Skeletal muscle satellite cell (primary cell): ENCODE measurements around the gene EFNA4.

Source experiments
- H3K27me3 ChIP-seq: 2 replicates; pipeline ENCODE4 v1.7.0; 2013; ENCODE audit warnings: low read length; ENCODE audit not compliant: control insufficient read depth, insufficient read depth
- H3K36me3 ChIP-seq: 2 replicates; pipeline ENCODE4 v1.7.0; 2013; ENCODE audit warnings: mild to moderate bottlenecking, control low read depth, low read length; ENCODE audit not compliant: insufficient read depth
- H3K4me1 ChIP-seq: 2 replicates; pipeline ENCODE4 v1.7.0; 2013; ENCODE audit warnings: low read length; ENCODE audit not compliant: control insufficient read depth, insufficient read depth
- H3K4me2 ChIP-seq: 2 replicates; pipeline ENCODE4 v1.7.0; 2013; ENCODE audit warnings: mild to moderate bottlenecking, low read length
- H3K4me3 ChIP-seq: 2 replicates; pipeline ENCODE4 v1.7.0; 2013; ENCODE audit warnings: low read length
- H3K9ac ChIP-seq: 2 replicates; pipeline ENCODE4 v1.7.0; 2013; ENCODE audit warnings: mild to moderate bottlenecking, low read depth, low read length, moderate library complexity
- H3K9me3 ChIP-seq: replicated peaks from 2 replicates; pipeline ENCODE4 v1.7.0; 2013; ENCODE audit warnings: mild to moderate bottlenecking, control low read depth, low read length

The EFNA4 gene

GRCh38 chr1:155079487-155080311 lies 16.2 kb downstream of the EFNA4 start:
- no peaks in the 10 kb centered on the region for H3K36me3 ChIP-seq
- H3K9ac ChIP-seq = no peak overlapping the region
- H3K4me3 ChIP-seq = no peak overlapping the region
- peak overlapping the region; percentile 72 for H3K4me2 ChIP-seq
- H3K9me3 ChIP-seq = no peaks in the 10 kb centered on the region
- H3K27me3 ChIP-seq = peaks cover 50% of the 10 kb centered on the region
- peaks cover 35% of the 10 kb centered on the region for H3K4me1 ChIP-seq

DNA sequence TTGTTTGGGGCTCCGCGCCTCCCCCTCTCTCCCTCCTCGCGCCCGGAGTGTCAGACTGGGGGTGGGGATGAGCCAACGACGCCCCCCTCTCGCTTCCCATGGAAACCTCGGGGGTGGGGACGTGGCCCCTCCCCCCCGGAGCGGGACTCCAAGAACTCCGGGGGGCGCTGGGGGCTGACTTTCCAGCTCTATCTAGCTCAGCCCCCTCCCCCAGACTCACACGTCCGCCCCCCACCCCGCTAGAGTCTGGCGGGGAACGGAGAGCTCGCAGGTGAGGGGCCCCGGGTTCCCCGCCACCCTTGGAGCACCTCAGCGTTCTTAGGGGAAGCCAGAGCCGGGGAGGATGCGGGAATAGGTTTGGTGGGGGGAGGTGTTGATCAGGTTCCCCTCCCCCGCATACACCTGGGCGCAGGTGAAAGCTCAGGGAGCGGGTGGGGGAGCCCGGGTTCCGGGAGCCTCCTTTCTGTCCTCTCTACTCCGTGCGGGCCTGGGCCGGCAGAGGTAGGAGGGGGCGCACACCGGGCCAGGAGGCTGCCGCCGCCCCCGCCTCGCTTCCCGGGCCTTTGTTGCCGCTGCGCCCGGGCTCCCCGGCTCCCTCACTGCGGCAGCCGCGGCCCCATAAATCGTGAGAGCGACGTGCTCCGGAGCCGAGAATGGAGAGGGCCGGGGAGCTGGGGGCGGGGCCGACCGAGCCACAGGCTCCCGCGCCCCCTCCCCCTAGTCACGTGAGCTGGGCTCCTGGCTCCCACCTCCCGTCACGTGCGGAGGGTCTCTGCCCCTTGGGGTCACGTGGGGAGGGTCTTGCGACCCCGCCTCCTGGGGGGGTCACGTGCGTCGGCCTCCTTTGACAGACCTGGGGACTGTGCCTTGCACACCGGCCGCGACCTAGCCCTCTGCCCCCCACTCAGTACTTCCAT lies 17.0 kb downstream of the EFNA4 start:
- H3K36me3 ChIP-seq = no peaks in the 10 kb centered on the region
- H3K9me3 ChIP-seq = no peaks in the 10 kb centered on the region
- no peak overlapping the region for H3K9ac ChIP-seq
- peak overlapping the region; percentile 72 for H3K4me2 ChIP-seq
- peaks cover 47% of the 10 kb centered on the region for H3K27me3 ChIP-seq
- H3K4me1 ChIP-seq = peaks cover 37% of the 10 kb centered on the region
- no peak overlapping the region for H3K4me3 ChIP-seq

DNA sequence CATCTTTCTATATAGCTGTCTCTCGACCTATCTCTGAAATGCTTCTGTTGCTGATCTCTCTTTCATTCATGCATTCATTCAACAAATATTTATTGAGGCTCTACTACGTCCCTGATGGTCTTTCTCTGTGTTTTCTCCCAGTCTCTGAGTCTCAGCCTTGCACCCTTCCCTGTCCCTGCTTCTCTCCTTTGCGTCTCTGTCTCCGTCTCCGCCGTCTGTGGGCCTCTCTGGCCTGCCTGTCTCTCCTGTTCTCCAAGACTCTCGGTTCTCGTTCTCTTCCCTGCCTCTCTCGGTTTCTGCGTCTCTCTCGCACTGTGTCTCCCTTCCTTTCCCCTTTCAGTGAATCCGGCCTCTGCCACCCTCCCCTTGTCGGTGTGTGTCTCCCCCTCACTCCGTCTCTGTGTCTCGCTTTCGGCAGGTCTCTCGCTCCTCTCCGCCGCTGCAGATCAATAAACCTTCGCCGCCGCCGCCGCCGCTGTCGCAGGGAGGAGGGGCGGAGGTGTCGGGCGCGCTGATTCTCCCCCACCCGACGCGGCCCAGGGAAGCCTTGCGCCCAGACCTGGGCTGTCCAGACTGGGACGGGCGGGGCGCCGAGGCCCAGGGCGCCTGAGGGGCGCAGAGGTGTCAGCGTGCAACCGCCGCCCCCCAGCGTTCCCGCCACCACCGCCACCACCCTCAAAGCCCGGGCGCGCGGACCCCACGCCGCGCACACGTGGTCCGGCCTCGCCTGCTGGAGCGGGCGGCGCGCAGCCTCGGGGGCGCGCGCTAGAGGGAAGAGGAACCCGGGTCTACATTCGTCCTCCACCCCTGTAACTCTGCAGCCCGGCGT lies 18.1 kb downstream of the EFNA4 start:
- Histone ChIP-seq H3K4me2 (peak overlapping the region; percentile 5), H3K36me3 (no peaks in the 10 kb centered on the region), H3K27me3 (peaks cover 47% of the 10 kb centered on the region), H3K9me3 (no peaks in the 10 kb centered on the region), H3K4me3 (no peak overlapping the region), H3K4me1 (peaks cover 41% of the 10 kb centered on the region), H3K9ac (no peak overlapping the region)

- H3K9ac ChIP-seq = no peak overlapping the region
- peak overlapping the region; percentile 5 for H3K4me2 ChIP-seq
- H3K4me1 ChIP-seq = peaks cover 41% of the 10 kb centered on the region
- no peaks in the 10 kb centered on the region for H3K9me3 ChIP-seq
- no peaks in the 10 kb centered on the region for H3K36me3 ChIP-seq
- H3K27me3 ChIP-seq = peaks cover 47% of the 10 kb centered on the region
- H3K4me3 ChIP-seq = no peak overlapping the region
These were observed 18.9 kb downstream of the EFNA4 start for GRCh38 chr1:155082301-155083051.

- H3K4me3 ChIP-seq = no peak overlapping the region
- peaks cover 41% of the 10 kb centered on the region for H3K4me1 ChIP-seq
- no peak overlapping the region for H3K9ac ChIP-seq
- peaks cover 47% of the 10 kb centered on the region for H3K27me3 ChIP-seq
- no peaks in the 10 kb centered on the region for H3K9me3 ChIP-seq
- no peak overlapping the region for H3K4me2 ChIP-seq
- no peaks in the 10 kb centered on the region for H3K36me3 ChIP-seq
These were observed 19.6 kb downstream of the EFNA4 start for GRCh38 chr1:155083052-155083541.

DNA sequence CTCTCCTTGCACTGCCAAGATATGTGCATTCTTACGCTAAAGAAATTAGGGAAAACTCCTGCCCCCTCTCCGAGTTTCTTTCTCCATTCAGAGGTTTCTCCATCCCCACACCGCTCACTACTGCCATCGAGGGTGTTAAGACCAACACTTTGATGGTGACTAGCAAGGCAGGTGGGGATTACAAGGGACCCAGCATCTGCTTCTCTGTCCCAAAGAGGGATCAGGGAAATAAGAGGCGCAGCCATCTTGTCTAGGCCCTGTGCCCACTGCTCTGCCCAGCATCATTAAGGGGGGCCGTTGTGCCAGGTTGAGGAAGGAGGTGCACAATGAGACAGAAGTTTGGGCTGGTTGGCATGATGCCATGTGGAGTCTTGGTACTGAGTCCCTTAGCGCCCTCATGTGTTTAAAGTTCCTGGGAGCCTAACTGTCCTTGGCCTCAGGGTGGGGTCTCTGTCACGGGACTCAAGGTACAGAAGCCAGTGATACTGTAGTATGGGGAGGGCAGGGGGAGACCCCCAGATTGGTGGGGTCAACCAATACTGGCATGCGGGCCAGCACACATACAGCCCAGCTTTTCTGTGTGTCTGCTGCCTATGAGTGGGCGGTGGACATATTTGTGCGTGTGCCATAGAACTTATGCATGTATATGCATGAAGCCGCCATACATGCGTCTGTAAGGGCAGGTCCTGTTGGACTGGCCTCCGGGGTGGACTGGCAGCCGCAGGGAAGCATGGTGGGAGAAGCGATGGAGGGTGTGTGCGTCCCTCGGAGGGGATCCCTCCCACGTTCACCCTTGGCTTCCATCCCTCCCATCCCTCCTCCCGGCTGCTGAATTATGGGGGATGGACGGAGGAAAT lies 20.6 kb downstream of the EFNA4 start:
- H3K27me3 ChIP-seq = peaks cover 55% of the 10 kb centered on the region
- H3K9ac ChIP-seq = peak overlapping the region; percentile 29
- no peaks in the 10 kb centered on the region for H3K36me3 ChIP-seq
- peak overlapping the region; percentile 90 for H3K4me3 ChIP-seq
- H3K4me1 ChIP-seq = peaks cover 31% of the 10 kb centered on the region
- no peaks in the 10 kb centered on the region for H3K9me3 ChIP-seq
- peak overlapping the region; percentile 90 for H3K4me2 ChIP-seq

DNA sequence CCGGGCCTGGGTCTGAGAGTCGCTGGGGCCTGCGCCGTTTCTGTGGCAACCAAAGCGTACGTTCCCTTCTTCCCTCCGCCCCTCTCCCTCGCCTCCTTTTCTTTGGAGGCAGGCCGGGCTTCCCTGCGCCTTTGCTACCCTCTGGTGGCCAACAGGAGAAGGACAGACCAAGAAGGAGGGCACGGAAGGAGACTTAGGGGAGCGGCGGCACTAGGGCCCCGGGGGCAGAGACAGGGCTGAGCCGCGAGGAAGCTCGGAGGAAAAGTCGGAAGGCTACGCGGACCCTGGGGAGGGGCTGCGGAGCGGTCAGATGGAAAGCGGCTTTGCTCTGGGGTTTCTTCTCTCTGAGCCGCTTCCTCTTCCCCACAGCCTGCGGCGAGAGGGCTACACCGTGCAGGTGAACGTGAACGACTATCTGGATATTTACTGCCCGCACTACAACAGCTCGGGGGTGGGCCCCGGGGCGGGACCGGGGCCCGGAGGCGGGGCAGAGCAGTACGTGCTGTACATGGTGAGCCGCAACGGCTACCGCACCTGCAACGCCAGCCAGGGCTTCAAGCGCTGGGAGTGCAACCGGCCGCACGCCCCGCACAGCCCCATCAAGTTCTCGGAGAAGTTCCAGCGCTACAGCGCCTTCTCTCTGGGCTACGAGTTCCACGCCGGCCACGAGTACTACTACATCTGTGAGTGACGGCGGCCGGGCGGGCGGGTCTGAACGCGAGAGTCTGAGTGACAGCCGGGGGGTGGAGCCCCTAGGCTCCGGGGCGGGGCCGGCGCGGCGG lies 21.4 kb downstream of the EFNA4 start:
- Histone ChIP-seq H3K9me3 (no peaks in the 10 kb centered on the region), H3K27me3 (peaks cover 47% of the 10 kb centered on the region), H3K9ac (peak overlapping the region; percentile 67), H3K36me3 (no peaks in the 10 kb centered on the region), H3K4me3 (peak overlapping the region; percentile 90), H3K4me2 (peak overlapping the region; percentile 90), H3K4me1 (peaks cover 23% of the 10 kb centered on the region)

GRCh38 chr1:155085504-155086127 lies 22.1 kb downstream of the EFNA4 start:
- H3K36me3 ChIP-seq = no peaks in the 10 kb centered on the region
- H3K4me2 ChIP-seq = peak overlapping the region; percentile 90
- peaks cover 19% of the 10 kb centered on the region for H3K4me1 ChIP-seq
- H3K4me3 ChIP-seq = peak overlapping the region; percentile 90
- H3K9ac ChIP-seq = peak overlapping the region; percentile 67
- peaks cover 41% of the 10 kb centered on the region for H3K27me3 ChIP-seq
- no peaks in the 10 kb centered on the region for H3K9me3 ChIP-seq

DNA sequence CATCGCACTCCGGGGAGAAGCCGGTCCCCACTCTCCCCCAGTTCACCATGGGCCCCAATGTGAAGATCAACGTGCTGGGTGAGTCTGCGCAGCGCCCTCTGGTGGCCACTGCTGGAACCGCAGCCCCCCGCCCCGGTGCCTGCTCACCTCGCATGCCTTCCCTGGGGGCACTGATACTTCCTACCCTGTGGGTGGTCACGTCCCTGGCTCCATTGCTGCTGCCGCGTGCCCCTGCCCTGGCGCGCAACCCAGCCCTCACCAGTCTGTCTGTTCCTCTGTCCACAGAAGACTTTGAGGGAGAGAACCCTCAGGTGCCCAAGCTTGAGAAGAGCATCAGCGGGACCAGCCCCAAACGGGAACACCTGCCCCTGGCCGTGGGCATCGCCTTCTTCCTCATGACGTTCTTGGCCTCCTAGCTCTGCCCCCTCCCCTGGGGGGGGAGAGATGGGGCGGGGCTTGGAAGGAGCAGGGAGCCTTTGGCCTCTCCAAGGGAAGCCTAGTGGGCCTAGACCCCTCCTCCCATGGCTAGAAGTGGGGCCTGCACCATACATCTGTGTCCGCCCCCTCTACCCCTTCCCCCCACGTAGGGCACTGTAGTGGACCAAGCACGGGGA lies 22.7 kb downstream of the EFNA4 start:
- Histone ChIP-seq H3K4me3 (no peak overlapping the region), H3K9me3 (no peaks in the 10 kb centered on the region), H3K36me3 (no peaks in the 10 kb centered on the region), H3K4me2 (peak overlapping the region; percentile 90), H3K9ac (no peak overlapping the region), H3K27me3 (peaks cover 35% of the 10 kb centered on the region), H3K4me1 (peaks cover 15% of the 10 kb centered on the region)
